Esophagus muscularis mucosa (tissue), 4 donors: ENCODE data around the gene ESYT2. TPM values are rescaled to one million over a fixed set of nuclear protein-coding genes. Genes with fewer than 3 reads are reported as not detected.

Source experiments
- DNase-seq: peaks from one replicate; pipeline ENCODE4 v3.0.0-alpha.2; 2017; ENCODE audit errors: extremely low spot score
- H3K27ac ChIP-seq, 4 donors: fragments of 200-600 bp; sonication (generic); replicated peaks in 1 of 4; 1 replicate in 3 of 4; 2 replicates in 1 of 4; pipeline ENCODE4 v1.5.1; 2016 to 2019; ENCODE audit warnings: mild to moderate bottlenecking in 1 of 4
- H3K27me3 ChIP-seq, 4 donors: fragments of 200-600 bp; sonication (generic); one replicate each; pipeline versions ENCODE4 v1.5.1 to v1.6.0; 2016 to 2019
- H3K36me3 ChIP-seq, 4 donors: fragments of 200-600 bp; sonication (generic); one replicate each; pipeline ENCODE4 v1.5.1; 2016 to 2019
- H3K4me1 ChIP-seq, 4 donors: fragments of 200-600 bp; sonication (generic); one replicate each; pipeline ENCODE4 v1.5.1; 2016 to 2019
- H3K4me3 ChIP-seq, 4 donors: fragments of 200-600 bp; sonication (generic); 1 replicate in 2 of 4; 2 replicates in 2 of 4; pipeline ENCODE4 v1.5.1; 2016 to 2019; ENCODE audit warnings: mild to moderate bottlenecking in 4 of 4, moderate library complexity in 1 of 4
- H3K9me3 ChIP-seq, 4 donors: fragments of 200-600 bp; sonication (generic); 1 replicate in 3 of 4; 2 replicates in 1 of 4; pipeline ENCODE4 v1.5.1; 2016 to 2019
- EP300 ChIP-seq: sonication (generic); formaldehyde crosslinking; IDR thresholded peaks from one replicate; pipeline ENCODE4 v1.6.1; 2017; ENCODE audit warnings: antibody characterized with exemption
- POLR2A ChIP-seq: fragments of 450-650 bp; IDR thresholded peaks from one replicate; pipeline ENCODE4 v1.6.1; 2017; ENCODE audit warnings: antibody characterized with exemption, moderate library complexity, mild to moderate bottlenecking, low read depth
- POLR2AphosphoS5 ChIP-seq, 2 donors: sonication (generic); formaldehyde crosslinking; IDR thresholded peaks; one replicate each; pipeline ENCODE4 v1.6.1; 2017; ENCODE audit warnings: antibody characterized with exemption in 2 of 2
- WGBS: methylation state at CpG from one replicate; pipeline ENCODE4 v1.1.5; 2018; 5-methylcytosine and 5-hydroxymethylcytosine counted together
- intact Hi-C: fragments of 100-400 bp; cut with DNase I; formaldehyde crosslinking; loops from one replicate; pipeline ENCODE4 v1.15.1; 2023
- total RNA-seq, 4 donors: library from RNA; depleted of rRNA; stranded (reverse); fragments of >200 nt; gene quantifications; one replicate each; pipeline versions ENCODE4 v1.1.0 to v1.2.1, GENCODE V29; 2016
- TF ChIP-seq, protein P1 (sequence below), 3 experiments: fragments of 200-600 bp in 2 of 3; fragments of 450-650 bp in 1 of 3; sonication (generic) in 2 of 3; IDR thresholded peaks; one replicate each; pipeline ENCODE4 v1.5.1; 2017 to 2019; ENCODE audit warnings: antibody characterized with exemption in 3 of 3, mild to moderate bottlenecking in 2 of 3, moderate library complexity in 1 of 3

ESYT2 gene
- total RNA-seq, 4 donors from 2014 or later, result 166 to 235 (median 202) TPM

DNA sequence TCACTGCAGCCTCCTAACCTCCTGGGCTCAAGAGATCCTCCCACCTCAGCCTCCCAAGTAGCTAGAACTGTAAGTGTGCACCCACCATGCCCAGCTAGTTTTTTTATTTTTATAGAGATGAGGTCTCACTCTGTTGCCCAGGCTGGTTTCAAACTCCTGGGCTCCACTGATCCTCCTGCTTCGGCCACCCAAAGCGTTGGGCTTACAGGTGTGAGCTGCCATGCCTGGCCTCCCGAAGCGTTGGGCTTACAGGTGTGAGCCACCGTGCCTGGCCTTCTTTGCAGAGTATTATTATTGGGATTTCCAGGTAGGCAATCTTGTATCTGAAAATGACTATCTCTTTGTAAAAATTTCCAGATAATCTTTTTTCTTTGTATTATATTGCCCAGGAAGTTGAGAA lies 101.6 kb downstream of the ESYT2 start:
- no peak overlapping the region for H3K27ac ChIP-seq
- no peak for TF ChIP-seq EP300
- TF ChIP-seq POLR2A, result no peak
- peaks cover 0 to 16% (median 3%) of the 10 kb centered on the region in 4 donors for H3K4me1 ChIP-seq
- H3K36me3 ChIP-seq, result peaks cover 0 to 33% (median 29%) of the 10 kb centered on the region in 4 donors
- no peaks in the 10 kb centered on the region for H3K27me3 ChIP-seq
- H3K9me3 ChIP-seq, result no peaks in the 10 kb centered on the region
- H3K4me3 ChIP-seq, result no peak overlapping the region
- WGBS, result 99% methylated on average over 5 of the region's 5 CpGs
- intact Hi-C loops, result no loop called here
- DNase-seq, result no peak

DNA sequence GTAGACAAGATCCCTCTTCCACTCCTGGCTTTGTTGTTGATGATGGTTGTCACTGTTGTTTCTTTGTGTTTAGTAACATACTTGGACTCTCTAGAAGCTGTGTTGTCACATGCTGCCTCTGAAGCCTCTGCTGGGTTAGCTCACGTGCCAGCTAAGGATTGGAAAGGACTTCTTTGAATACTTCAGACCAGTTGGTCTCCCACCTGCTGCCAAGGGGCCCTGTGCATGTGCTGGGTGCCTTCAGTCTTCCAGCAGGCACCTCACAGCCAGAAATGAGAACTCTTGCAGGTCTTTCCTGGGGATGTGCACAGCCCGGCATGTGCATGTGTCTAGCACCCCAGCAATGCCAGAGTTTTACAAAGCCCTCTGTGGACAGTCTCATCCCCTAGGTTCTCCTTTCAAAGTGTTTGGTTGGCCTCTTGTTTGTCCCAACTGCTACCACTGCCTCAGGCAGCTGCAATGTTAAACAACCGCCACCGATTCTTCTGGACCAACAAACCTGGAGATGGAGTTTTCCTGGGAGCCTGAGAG lies 103.0 kb downstream of the ESYT2 start:
- no peak for DNase-seq
- Histone ChIP-seq H3K27ac (no peak overlapping the region), H3K36me3 (peaks cover 0 to 19% (median 17%) of the 10 kb centered on the region in 4 donors), H3K27me3 (no peaks in the 10 kb centered on the region), H3K9me3 (no peaks in the 10 kb centered on the region), H3K4me1 (peaks cover 0 to 11% (median 2%) of the 10 kb centered on the region in 4 donors), H3K4me3 (no peak overlapping the region)
- no peak for TF ChIP-seq EP300
- TF ChIP-seq, protein P1, sequence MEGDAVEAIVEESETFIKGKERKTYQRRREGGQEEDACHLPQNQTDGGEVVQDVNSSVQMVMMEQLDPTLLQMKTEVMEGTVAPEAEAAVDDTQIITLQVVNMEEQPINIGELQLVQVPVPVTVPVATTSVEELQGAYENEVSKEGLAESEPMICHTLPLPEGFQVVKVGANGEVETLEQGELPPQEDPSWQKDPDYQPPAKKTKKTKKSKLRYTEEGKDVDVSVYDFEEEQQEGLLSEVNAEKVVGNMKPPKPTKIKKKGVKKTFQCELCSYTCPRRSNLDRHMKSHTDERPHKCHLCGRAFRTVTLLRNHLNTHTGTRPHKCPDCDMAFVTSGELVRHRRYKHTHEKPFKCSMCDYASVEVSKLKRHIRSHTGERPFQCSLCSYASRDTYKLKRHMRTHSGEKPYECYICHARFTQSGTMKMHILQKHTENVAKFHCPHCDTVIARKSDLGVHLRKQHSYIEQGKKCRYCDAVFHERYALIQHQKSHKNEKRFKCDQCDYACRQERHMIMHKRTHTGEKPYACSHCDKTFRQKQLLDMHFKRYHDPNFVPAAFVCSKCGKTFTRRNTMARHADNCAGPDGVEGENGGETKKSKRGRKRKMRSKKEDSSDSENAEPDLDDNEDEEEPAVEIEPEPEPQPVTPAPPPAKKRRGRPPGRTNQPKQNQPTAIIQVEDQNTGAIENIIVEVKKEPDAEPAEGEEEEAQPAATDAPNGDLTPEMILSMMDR (IDR thresholded peaks at IDR 0.05), result no peak
- TF ChIP-seq POLR2A, result no peak
- no peak for TF ChIP-seq POLR2AphosphoS5 (IDR thresholded peaks at IDR 0.05)
- intact Hi-C loops, result no loop called here
- 80% methylated on average over 4 of the region's 4 CpGs for WGBS

DNA sequence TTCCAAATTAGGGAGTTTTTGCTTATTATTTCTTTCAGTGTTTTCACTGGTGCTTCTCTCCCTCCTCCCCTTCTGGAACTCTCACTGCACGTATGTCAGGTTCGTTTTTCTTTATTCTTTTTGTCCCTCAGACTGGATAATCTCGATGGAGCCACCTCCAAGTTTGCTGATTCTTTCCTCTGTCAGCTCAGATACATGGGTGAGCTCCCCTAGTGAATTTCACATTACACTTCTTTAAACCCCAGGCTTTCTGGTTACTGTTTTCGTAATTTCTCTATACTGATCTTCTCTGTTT lies 103.9 kb downstream of the ESYT2 start:
- DNase-seq, result no peak
- TF ChIP-seq EP300 (no peak), POLR2AphosphoS5 (IDR thresholded peaks at IDR 0.05) (no peak), POLR2A (no peak)
- TF ChIP-seq, protein P1 (IDR thresholded peaks at IDR 0.05), result no peak
- no peak overlapping the region for H3K27ac ChIP-seq
- H3K4me3 ChIP-seq, result no peak overlapping the region
- WGBS, result 70% methylated on average over 4 of the region's 4 CpGs
- intact Hi-C loops, result no loop called here
- peaks cover 0 to 10% (median 9%) of the 10 kb centered on the region in 4 donors for H3K36me3 ChIP-seq
- no peaks in the 10 kb centered on the region for H3K9me3 ChIP-seq
- H3K27me3 ChIP-seq, result no peaks in the 10 kb centered on the region
- H3K4me1 ChIP-seq, result peaks cover 0 to 2% (median 0%) of the 10 kb centered on the region in 4 donors

DNA sequence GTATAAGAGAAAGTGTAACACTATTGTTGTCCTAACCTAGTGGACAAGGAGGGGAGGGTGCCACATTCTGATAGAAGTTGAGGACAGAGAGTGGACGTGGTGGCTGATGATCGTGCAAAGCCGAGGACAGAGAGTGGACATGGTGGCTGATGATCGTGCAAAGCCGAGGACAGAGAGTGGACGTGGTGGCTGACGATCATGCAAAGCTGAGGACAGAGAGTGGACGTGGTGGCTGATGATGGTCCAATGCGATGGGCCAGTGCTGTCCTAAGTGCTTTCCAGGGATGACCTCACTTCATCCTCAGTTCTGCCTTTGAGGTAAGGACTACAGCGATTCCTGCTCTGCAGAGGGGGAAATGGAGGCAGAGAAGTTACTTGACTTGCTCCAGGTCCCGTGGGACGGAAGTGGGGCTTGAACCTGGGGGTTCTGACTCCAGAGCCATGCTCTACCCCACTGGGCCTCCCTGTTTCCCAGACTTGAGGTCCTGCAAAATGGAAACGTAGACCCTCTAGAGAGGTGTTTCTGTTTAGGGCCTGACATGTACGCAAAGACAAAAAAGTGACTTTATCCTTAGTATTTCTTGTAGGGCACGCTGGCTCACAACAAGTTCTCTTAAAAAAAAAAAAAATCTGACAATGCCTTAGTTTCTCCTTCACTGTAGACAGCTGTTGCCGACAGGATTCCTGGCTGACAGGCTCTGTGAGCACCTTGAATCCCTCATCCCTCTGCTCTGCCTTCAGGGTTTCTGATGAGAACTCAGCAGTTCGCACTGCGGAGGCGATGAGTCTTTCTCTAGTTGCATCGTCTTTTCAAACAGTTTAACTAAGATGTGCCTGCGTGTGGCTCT lies 104.4 kb downstream of the ESYT2 start:
- no peaks in the 10 kb centered on the region for H3K27me3 ChIP-seq
- no peak overlapping the region for H3K4me3 ChIP-seq
- DNase-seq, result no peak
- no peaks in the 10 kb centered on the region for H3K4me1 ChIP-seq
- TF ChIP-seq EP300 (no peak), POLR2A (no peak), POLR2AphosphoS5 (IDR thresholded peaks at IDR 0.05) (no peak)
- TF ChIP-seq, protein P1 (IDR thresholded peaks at IDR 0.05), result no peak
- peaks cover 0 to 5% (median 3%) of the 10 kb centered on the region in 4 donors for H3K36me3 ChIP-seq
- H3K27ac ChIP-seq, result no peak overlapping the region
- intact Hi-C loops, result no loop called here
- 80% methylated on average over 21 of the region's 21 CpGs for WGBS
- no peaks in the 10 kb centered on the region for H3K9me3 ChIP-seq

- no peaks in the 10 kb centered on the region for H3K36me3 ChIP-seq
- WGBS, result 91% methylated on average over 7 of the region's 12 CpGs
- no peak for DNase-seq
- no peak for TF ChIP-seq POLR2A
- H3K4me1 ChIP-seq, result no peaks in the 10 kb centered on the region
- no peaks in the 10 kb centered on the region for H3K27me3 ChIP-seq
- H3K9me3 ChIP-seq, result no peaks in the 10 kb centered on the region
- intact Hi-C loops, result no loop called here
- no peak overlapping the region for H3K27ac ChIP-seq
- H3K4me3 ChIP-seq, result no peak overlapping the region
Observed at GRCh38 chr7:158723714-158724385, 105.5 kb downstream of the ESYT2 start.
